Vagina (tissue), 2 donors: Measurements from ENCODE around the gene SKAP1.

Experiments used
- POLR2AphosphoS5 ChIP-seq, 2 donors: sonication (generic); formaldehyde crosslinking; IDR thresholded peaks; one replicate each; pipeline ENCODE4 v1.9.0; 2017; ENCODE audit warnings: antibody characterized with exemption in 2 of 2, mild to moderate bottlenecking in 2 of 2, low read depth in 1 of 2; ENCODE audit not compliant: insufficient read depth in 1 of 2
- TF ChIP-seq, protein P1 (sequence below), 3 experiments: fragments of 450-650 bp in 2 of 3; fragments of 200-600 bp in 1 of 3; sonication (generic) in 1 of 3; IDR thresholded peaks; one replicate each; pipeline ENCODE4 v1.5.1; 2017 to 2019; ENCODE audit warnings: antibody characterized with exemption in 3 of 3, mild to moderate bottlenecking in 2 of 3, moderate library complexity in 2 of 3

DNA sequence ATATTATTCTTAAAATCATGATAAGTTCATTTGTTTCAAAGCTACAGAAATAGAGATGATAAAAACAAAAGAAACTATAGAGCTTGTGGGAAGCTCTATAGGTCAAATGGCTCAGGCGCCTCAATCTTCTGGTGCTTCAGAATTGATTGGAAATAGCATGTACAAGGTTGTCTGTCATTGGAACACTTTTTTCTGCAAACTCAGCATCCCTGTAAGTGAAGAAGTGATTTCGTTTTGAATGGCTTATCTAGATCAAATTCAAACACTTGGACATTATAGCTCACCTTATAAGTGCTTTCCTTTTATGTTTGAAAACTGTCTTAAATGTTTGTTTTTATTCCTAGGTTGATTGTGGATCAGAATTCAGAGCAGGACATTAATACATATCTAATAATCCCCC, 103.7 kb downstream of the SKAP1 start:
- TF ChIP-seq, protein P1, sequence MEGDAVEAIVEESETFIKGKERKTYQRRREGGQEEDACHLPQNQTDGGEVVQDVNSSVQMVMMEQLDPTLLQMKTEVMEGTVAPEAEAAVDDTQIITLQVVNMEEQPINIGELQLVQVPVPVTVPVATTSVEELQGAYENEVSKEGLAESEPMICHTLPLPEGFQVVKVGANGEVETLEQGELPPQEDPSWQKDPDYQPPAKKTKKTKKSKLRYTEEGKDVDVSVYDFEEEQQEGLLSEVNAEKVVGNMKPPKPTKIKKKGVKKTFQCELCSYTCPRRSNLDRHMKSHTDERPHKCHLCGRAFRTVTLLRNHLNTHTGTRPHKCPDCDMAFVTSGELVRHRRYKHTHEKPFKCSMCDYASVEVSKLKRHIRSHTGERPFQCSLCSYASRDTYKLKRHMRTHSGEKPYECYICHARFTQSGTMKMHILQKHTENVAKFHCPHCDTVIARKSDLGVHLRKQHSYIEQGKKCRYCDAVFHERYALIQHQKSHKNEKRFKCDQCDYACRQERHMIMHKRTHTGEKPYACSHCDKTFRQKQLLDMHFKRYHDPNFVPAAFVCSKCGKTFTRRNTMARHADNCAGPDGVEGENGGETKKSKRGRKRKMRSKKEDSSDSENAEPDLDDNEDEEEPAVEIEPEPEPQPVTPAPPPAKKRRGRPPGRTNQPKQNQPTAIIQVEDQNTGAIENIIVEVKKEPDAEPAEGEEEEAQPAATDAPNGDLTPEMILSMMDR (IDR thresholded peaks at IDR 0.05), result no peak
- TF ChIP-seq POLR2AphosphoS5 (IDR thresholded peaks at IDR 0.05; ENCODE audit: insufficient read depth in 1 of 2, low read depth in 1 of 2), result no peak
